NCI-H1092 (cell line): Measurements from ENCODE around the gene MAGT1.
"Not testable (repeated sequence)": the region's sequence is repeated elsewhere in the genome, so short reads cannot be mapped to it uniquely, and the experiment has no call there.

ENCODE experiments used
- DNase-seq: peaks from one replicate; lab custom pipeline; 2025; lab: John Stamatoyannopoulos, UW

The MAGT1 gene

DNA sequence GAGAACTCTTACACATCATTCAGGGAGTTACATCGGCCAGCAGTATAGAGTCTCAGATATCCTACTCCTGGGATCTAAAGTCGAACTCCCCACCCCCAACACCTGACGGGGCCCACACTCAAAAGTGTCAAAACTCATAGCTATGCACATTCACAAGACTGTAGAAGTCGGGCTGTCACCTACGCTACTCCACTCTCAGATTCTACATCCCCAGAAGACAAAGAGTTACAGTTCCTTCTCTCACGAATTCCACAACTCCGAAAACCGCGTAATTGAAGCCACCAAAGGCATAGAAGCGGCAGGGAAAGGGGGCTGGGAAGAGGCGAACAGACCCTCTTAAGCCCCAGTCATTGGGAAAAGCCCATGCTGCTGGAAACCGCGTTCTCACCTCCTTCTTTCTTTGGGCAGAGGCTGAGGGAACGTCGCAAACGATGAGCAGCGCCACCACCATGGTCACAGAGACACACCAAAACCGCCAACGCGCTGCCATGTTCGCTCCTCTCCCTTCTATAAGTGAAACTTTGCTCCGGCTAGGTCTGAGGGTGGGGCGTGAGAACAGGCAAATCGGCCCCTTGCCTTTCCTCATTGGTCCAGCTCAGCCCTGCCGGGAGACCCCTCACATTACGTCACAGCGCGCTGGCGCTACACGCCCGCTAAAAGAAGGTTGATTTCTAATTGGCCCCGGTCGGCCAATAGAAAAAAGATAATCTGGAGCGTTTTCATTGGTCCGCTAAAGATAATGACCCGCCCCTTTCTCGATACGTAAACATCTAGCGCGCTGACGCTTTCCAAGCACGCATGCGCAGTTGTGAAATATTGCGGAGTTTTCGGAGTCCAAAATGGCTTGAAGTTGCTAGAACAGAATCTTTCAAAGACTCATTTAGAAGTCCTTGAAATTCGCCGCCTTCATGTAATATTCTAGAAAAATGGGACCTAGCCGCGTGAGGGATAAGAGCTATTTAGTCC lies at the start of gene MAGT1:
MAGT1 (minus strand) TSS at position 515 of the 966 bp plus-strand sequence; CDS start at position 490, 25 bp downstream.
- DNase-seq = peak; percentile 97

DNA sequence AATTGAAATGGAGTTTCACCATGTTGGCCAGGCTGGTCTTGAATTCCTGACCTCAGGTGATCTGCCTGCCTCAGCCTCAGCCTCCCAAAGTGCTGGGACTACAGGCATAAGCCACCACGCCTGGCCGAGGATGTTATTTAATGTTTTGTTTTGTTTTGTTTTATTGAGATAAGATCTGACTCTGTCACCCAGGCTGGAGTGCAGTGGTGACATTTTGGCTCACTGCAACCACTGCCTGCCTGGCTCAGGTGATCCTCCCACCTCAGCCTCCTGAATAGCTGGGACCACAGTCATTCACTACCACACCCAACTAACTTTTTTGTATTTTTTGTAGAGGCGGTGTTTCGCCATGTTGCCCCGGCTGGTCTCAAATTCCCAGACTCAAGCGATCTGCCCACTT lies 49.8 kb upstream of the MAGT1 start:
- not testable (repeated sequence) for DNase-seq

DNA sequence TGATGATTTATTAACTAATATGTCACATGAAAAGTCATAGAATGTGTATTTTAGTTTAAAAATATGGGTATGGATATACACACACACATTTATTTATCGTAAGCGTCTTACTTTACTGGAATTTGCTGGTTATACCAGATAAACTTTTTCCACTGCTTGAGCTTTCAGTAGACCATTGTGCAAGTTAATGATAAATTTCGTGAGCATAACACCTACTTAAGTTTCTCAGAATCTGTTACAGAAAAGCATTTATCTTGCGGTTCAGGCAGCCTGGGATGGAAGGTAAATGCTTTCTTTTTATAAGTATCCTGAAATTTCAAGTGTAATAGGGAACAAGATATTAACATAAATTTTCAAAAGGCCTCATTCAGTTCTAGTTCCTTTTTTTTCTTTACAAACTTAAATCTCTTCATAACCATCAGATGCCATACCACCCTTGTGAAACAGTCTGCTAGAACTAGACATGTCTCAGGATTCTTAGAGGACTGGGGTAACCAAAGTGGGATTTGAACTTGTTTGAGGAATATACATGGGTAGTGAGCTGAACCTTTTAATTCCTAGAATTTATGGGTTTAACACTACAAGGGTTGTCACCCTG lies 42.9 kb upstream of the MAGT1 start:
- no peak for DNase-seq

DNA sequence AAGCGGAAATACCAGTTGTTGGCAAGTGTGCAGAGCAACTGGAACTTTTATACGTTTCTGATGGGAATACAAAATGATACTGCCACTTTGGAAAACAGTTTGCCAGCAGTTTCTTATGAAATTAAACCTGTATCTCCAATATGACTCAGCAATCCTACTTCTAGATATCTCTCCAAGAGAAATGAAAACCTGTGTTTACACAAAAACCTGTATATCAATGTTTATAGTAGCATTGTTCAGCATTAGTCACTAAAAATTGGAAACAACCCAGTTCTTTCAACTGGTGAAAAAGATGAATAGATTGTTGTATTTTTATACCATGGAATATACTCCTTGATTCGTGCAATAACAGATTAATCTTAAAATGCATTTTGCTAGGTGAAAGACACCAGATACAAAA lies 42.1 kb upstream of the MAGT1 start:
- no peak for DNase-seq

DNA sequence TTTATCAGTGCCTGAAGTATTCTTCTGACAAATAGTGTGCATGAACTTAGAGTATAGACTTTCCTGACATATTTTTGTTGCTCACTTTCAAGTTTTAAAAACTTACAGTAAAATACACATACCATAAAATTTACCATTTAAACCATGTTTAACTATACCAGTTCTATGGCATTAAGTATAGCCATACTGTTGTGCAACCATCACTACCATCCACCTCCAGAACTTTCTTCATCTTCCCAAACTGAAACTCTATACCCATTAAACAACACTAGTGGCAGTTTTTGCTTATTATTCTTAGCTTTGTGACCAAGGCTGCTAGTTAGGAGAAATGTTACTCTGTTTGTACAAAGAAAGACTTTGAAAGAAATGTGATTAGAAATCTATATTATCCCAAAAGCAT lies 41.1 kb upstream of the MAGT1 start:
- DNase-seq = no peak

DNA sequence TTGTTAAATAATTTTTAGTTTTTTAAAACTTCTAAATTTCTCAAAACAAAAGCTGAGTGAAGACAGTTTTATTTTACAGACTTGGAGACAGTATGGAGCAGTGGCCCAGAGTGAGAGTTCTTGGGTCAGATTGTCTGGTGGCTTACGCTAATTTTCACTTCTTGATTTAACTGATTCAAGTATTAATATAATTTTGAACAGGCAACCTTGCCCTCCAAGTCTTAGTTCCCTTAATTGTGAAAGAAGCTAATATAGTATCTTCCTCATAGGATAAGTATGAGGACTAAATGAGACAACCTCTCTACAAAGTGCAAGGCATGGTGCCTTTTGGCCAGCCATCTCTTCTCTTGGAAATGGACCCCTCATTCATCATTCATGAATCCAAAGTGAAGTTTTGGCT lies 40.7 kb upstream of the MAGT1 start:
- DNase-seq = no peak

DNA sequence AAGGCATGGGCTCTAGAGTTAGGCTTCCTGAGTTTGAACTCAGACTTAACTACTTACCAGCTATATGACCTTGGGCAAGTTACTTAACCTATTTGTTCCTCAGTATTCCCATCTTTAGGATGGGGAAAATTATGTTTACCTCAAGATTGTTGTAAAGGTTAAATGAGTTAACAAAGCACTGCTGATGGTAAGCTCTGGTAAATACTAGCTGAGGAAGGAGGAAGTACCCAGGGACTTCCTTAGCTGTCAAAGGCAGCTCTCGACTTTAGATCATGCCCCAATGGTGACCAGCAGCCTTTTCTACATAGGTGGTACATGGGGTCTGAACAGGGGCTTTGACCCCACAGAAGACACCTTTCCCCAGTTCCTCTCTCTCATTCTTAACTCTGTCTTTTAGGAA lies 35.3 kb upstream of the MAGT1 start:
- no peak for DNase-seq

DNA sequence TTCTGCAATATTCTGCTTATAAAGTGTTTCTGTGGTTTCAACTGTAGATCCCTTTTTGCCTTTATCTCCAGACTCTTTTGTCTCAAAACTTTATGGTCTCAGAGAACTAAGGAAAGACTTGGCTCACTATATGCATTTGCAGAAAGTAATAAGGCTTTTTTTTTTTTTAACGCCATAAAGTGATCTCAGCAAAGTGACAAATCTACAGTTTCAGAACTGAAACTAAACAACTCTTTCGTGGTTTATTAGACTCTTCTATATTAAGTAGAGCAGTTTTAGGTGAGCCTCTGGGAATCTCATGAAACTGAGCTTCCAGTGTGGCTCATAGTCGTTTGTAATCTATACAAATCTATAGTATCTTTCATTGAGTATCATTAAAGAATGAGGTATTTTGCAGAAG lies 30.5 kb upstream of the MAGT1 start:
- no peak for DNase-seq

DNA sequence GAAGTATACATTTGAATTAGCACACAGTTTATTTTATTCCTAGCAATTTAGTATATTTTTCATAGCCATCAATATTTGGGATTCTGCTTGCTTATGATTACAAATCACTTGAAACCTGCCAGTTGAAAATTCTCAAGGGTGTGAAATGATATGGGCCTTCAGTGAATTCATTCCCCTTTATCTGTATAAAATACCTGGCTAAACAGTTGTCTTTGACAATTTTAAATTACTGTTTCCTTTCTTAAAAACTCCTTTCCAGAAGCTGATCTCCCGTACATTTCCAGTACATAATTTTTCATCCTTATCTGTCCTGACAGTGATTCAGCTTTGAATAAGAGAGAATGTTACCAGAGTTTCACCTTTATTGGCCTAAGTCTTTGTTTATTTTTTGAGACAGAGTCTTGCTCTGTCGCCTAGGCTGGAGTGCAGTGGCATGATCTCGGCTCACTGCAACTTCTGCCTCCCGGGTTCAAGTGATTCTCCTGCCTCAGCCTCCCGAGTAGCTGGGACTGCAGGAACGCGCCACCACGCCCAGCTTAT lies 29.2 kb upstream of the MAGT1 start:
- no peak for DNase-seq

DNA sequence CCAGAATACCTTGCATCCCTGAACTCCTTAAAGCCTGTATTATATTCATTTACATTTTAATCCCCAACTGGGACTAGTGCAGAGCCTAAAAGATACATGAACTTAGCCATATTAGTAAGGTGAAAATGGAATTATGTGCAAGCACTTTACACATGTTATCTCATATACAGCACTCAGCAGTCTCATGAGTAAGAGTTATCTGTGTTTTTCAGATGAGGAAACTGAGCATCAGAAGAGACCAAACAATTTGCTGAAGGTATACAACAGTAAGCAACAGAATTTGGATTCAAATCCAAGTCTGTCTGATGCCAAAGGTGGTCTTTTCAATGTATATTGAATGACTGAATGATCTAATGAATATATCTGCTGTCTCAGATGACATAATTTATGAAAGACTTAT lies 27.6 kb upstream of the MAGT1 start:
- DNase-seq = no peak

DNA sequence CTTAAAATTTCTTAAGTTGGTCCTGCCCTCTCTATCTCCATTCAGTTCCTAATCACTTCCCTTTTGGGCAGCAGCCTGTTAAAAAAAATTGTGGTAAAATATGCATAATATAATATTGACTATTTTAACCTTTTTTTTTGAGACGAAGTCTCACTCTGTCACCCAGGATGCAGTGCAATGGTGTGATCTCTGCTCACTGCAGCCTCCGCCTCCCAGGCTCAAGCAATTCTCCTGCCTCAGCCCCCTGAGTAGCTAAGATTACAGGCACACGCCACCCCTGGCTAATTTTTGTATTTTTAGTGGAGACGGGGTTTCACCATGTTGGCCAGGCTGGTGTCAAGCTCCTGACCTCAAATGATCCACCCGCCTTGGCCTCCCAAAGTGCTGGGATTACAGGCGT lies 24.1 kb upstream of the MAGT1 start:
- not testable (repeated sequence) for DNase-seq

DNA sequence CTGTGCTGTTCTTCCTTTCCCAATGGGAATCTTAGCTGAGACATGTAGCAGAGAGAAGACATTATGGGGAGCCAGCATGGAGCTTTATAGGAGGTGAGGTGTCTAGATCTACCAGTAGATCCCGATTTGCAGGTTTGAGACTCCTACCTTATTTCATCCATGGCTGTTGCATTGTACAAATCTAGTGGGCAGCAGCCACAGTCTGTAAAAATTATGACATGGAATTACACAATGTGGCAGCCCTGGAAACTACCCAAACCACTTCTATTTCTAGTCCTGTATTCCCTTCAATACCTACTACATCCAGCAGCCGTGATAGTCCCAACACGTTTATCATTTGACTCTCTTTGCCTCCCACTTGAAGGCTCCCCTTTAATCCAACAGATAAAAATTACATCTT lies 23.3 kb upstream of the MAGT1 start:
- DNase-seq = no peak

DNA sequence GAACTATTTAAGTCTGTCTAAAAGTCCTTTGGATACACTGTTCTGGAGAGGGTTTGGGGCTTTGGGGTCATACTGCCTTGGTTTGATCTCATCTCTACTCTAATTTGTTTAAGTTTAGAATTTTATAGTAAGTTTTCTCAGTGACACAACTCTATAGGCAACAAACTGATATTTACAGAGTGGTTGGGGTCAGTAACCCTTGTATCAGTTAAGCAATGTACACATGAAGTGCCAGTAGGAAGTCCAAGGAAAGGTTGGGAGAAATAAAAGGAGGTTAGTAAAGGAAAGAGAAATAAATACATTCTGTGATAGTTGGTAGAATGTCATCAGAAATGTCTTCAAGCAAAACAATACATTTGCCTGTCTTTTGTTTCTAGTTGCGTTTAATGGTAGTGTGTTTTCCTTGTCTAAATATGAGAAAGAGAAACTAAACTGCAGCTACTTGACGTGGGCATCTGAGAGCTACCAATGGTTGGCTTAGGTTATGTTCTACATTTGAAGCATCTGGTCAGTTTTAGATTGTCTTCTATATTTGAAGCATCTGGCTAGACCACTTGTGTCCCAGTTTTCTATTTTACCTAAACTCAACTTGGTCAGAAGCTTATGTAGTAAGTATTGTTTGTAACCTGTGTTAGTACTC lies 22.2 kb upstream of the MAGT1 start:
- no peak for DNase-seq

DNA sequence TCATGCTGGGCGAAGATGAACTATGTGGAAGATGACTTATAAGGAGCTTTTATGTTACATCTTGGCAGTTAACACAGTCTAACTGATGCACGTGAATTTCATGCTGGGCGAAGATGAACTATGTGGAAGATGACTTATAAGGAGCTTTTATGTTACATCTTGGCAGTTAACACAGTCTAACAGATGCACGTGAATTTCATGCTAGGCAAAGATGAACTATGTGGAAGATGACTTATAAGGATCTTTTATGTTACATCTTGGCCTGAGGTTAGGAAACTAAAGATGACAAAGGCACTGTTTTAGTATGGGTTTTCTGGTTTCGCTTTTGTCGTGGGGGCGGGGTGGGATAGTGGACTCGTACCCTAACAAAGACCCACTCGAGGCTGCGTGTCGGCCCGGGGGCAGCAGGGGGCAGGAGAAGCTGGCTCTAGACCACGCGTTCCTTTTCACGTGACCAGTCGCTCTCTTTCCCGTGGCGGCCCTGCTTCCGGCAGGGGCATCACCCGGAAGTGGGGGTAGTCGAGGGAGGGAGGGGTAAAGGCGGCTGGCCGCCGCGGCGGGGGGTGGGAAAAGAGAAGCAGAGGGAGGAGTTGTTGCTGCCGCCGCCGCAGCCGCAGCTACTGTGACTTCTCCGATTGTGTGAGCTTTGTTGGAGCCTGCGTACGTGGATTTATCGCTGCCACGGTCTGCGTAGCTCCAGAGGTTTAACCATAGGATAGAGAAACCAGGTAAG lies 15.0 kb upstream of the MAGT1 start, which contains the start of gene ATP7A:
ATP7A (plus strand) TSS at position 586 of the 733 bp plus-strand sequence. CDS start 60,949 bp downstream, outside the sequence.
- peak; percentile 94 for DNase-seq

DNA sequence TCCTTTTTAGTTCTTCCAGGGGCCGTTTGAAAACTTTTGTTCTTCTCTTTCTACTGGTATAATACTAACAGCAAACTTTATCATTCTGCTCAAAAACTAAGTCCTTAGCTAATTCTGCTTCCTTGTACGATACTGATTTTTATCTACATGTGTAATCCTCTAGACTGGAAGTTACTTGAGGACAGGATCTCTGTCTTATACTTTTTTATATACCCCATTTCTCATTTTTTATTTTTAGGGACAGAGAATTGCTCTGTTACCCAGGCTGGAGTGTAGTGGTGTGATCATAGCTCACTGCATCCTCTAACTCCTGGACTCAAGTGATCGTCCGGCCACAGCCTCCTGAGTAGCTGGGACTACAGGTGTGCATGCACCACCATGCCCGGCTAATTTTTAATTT lies 6.3 kb upstream of the MAGT1 start:
- no peak for DNase-seq

DNA sequence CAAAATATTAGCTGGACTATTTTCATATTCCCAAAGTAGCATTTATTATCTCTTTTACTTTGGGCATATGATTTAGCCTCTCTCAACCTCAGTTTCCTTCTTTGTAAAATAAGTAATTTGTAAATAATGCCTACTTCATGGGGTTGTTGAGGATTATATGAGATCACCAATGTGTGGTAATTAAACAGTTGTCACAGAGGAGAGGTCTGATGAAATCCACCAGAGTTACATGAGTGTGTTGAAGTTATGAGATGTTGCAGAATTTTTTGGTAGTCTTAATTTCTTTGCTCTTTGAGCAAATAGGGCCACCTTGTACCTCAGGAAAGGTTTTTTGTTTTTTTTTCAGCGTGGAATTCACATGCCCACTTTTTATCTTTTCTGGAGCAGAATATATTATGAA lies 5.5 kb upstream of the MAGT1 start:
- no peak for DNase-seq

DNA sequence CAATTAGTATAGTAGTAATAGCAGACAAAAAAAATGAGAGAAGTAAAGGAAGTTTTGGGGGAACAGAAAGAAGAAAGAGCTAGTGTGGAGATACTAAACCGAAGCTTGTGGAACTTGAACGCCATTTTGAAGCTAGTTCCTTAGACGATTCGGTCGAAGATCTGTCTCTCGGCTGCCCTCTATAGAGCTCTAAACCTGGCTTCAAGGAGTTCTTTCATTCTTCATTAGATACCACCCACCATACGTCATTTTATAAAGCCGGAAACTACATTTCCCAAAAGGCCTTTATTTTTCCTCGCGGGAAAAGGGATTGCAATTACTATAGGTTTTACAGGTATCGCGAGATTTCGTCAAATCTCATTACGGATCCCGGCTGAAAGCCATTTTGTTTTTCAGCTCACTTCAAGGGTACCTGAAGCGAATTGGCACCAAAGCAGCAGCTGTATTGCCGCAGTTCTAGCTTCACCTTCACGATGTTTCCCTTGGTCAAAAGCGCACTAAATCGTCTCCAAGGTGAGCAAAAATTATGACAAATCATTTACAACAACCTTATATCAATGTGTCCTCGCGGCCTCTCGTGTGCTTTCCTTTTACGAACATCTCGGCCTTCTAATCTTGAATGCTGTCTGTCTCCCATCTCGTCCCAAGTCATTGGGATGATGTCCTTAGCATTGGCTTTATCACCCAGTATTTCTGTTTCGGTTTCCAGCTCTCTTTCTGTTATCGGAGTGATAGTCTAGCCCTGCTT lies 4.0 kb upstream of the MAGT1 start, which contains the start of gene COX7B:
COX7B (plus strand) TSS at position 388 of the 748 bp plus-strand sequence; CDS start at position 474, 86 bp downstream.
- peak; percentile 98 for DNase-seq

DNA sequence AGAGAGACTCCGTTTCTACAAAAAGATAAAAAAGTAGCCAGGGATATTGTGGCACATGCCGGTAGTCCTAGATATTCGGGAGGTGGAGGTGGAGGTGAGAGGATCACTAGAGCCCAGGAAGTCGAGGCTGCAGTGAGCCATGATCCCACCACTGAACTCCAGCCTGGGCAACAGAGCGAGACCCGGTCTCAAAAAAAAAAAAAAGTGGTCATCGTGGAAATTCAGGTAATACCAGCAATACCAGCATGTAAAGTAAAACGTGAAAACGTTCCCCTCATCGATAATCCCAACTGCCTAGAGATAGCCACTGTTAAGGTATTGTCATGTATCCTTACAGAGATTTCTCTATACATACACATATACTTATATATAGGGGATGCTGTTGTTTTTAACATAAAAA lies 1.5 kb downstream of the MAGT1 start:
- DNase-seq = no peak

DNA sequence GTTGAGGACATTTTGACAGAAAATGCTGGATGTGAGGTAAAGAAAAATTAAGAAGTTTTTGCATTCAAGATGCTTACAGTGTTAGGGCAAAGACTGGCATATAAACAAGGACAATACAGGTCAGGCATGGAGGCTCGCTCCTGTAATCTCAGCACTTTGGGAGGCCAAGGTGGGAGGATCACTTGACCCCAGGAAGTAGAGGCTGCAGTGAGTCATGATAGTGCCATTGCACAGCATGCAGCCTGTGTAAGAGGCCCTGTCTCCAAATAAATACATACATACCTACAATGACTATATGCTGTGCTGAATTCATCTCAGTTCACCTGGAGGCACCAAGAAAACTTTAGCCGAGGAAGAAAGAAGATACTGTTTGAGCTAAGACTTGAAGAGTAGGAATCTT lies 2.3 kb downstream of the MAGT1 start:
- DNase-seq = no peak

DNA sequence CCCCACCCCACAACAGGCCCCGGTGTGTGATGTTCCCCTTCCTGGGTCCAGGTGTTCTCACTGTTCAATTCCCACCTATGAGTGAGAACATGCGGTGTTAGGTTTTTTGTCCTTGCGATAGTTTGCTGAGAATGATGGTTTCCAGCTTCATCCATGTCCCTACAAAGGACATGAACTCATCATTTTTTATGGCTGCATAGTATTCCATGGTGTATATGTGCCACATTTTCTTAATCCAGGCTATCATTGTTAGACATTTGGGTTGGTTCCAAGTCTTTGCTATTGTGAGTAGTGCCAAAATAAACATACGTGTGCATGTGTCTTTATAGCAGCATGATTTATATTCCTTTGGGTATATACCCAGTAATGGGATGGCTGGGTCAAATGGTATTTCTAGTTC lies 13.8 kb downstream of the MAGT1 start:
- DNase-seq = not testable (repeated sequence)

DNA sequence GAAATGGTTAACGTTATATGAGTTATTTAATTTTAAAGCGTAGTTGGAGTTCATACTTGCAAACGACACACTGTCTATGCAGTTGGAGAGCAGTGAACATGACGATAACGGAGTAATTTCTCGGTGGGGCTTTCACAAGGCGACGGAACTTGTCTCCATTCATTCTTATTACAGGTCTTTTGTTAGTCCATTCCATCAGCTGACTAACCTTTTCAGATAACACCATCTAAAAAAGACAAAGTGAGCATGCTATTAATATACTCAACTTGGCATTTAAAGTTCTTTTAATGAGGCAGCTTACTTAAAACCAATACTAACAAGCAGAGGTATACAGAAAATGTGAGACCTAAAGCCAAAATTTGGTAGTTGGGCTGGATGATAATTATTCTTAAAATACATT lies 19.9 kb downstream of the MAGT1 start:
- no peak for DNase-seq
